Esophagus squamous epithelium (tissue), 4 donors: ENCODE measurements around the gene RAB20.
"Not testable (repeated sequence)": the region's sequence is repeated elsewhere in the genome, so short reads cannot be mapped to it uniquely, and the experiment has no call there.

ENCODE experiments used
- POLR2A ChIP-seq, 4 donors: fragments of 450-650 bp; IDR thresholded peaks; one replicate each; pipeline ENCODE4 v1.6.1; 2017; ENCODE audit warnings: antibody characterized with exemption in 4 of 4, mild to moderate bottlenecking in 4 of 4, moderate library complexity in 3 of 4
- TF ChIP-seq, protein P1 (sequence below), 6 experiments: fragments of 450-650 bp in 4 of 6; fragments of 200-600 bp in 2 of 6; sonication (generic) in 2 of 6; IDR thresholded peaks; one replicate each; pipeline ENCODE4 v1.5.1; 2016 to 2019; ENCODE audit warnings: antibody characterized with exemption in 6 of 6, mild to moderate bottlenecking in 4 of 6, moderate library complexity in 4 of 6

DNA sequence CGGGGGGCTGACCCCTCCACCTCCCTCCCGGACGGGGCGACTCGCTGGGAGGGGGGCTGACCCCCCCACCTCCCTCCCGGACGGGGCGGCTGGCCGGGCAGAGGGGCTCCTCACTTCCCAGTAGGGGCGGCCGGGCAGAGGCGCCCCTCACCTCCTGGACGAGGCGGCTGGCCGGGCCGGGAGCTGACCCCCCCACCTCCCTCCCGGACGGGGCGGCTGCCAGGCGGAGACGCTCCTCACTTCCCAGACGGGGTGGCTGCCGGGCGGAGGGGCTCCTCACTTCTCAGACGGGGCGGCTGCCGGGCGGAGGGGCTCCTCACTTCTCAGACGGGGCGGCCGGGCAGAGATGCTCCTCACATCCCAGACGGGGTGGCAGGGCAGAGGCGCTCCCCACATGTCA lies 44.8 kb upstream of the RAB20 start:
- TF ChIP-seq, protein P1, sequence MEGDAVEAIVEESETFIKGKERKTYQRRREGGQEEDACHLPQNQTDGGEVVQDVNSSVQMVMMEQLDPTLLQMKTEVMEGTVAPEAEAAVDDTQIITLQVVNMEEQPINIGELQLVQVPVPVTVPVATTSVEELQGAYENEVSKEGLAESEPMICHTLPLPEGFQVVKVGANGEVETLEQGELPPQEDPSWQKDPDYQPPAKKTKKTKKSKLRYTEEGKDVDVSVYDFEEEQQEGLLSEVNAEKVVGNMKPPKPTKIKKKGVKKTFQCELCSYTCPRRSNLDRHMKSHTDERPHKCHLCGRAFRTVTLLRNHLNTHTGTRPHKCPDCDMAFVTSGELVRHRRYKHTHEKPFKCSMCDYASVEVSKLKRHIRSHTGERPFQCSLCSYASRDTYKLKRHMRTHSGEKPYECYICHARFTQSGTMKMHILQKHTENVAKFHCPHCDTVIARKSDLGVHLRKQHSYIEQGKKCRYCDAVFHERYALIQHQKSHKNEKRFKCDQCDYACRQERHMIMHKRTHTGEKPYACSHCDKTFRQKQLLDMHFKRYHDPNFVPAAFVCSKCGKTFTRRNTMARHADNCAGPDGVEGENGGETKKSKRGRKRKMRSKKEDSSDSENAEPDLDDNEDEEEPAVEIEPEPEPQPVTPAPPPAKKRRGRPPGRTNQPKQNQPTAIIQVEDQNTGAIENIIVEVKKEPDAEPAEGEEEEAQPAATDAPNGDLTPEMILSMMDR (IDR thresholded peaks at IDR 0.05) = not testable (repeated sequence)
- not testable (repeated sequence) for TF ChIP-seq POLR2A (IDR thresholded peaks at IDR 0.05)
